ENCODE data around the gene ALOX12.

DNA sequence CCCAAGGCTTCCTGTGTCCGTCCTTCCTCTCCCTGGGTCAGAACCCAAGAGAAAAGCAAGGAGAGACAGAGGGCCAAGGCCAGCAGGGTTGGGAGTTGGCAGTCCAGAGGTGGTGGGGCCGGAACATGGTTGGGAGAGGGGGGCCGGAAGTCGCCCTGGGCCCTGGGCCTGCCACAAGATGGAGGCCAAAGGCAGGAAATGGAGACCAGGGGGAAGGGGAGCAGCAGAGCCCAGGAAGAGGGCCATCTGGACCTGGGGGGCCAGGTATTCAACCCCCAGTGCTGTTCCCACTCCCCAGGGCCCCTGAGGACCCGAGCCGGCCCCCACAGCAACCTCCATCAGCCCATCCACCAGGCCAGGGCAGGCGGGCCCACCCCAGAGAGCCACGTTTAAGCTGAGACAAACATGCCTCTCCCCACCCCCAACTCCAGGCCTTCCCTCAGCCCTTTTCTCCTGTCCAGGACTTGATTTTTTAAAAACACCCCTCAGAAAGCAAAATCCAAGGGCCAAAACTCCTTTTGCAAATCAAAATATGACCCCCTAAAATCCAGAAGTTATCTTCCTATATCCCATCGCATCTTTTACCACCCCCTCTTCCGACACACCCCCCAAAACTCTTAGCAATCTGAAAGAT lies 22.6 kb downstream of the ALOX12 start:
- no peak for TF ChIP-seq CTCF (conservative IDR thresholded peaks at IDR 0.05; ENCODE audit: low read length)
- TF ChIP-seq EZH2phosphoT487 (IDR thresholded peaks at IDR 0.05; ENCODE audit: borderline replicate concordance, low read depth, low read length): no peak
